HG03442 (cell line): ENCODE data around the gene ZNF574.

Experiments used
- ATAC-seq: cut with Tn5 transposase; IDR thresholded peaks from one replicate; pipeline ENCODE4 v1.9.1; 2021; ENCODE audit warnings: mild to moderate bottlenecking, moderate library complexity; ENCODE audit not compliant: unreplicated experiment

ZNF574 gene

GRCh38 chr19:42079886-42080763 lies 4.2 kb downstream of the ZNF574 start:
- ATAC-seq = no peak

- ATAC-seq = no peak
Measured at GRCh38 chr19:42080764-42081375, 4.9 kb downstream of the ZNF574 start.

GRCh38 chr19:42081584-42082203 lies 5.7 kb downstream of the ZNF574 start:
- ATAC-seq = no peak

- no peak for ATAC-seq
Measured at GRCh38 chr19:42083537-42083936, 7.6 kb downstream of the ZNF574 start.

GRCh38 chr19:42086188-42086736 lies 10.3 kb downstream of the ZNF574 start:
- ATAC-seq = no peak

GRCh38 chr19:42086770-42087550 lies 11.0 kb downstream of the ZNF574 start:
- ATAC-seq = no peak

- ATAC-seq = no peak
Measured at GRCh38 chr19:42088471-42089190, 12.7 kb downstream of the ZNF574 start.

- no peak for ATAC-seq
Measured at GRCh38 chr19:42089191-42089750, 13.3 kb downstream of the ZNF574 start.

GRCh38 chr19:42089772-42090171 lies 13.8 kb downstream of the ZNF574 start:
- no peak for ATAC-seq

GRCh38 chr19:42090672-42091071 lies 14.7 kb downstream of the ZNF574 start:
- ATAC-seq = no peak

GRCh38 chr19:42091300-42091699 lies 15.3 kb downstream of the ZNF574 start:
- no peak for ATAC-seq

- ATAC-seq = no peak
Measured at GRCh38 chr19:42091742-42092141, 15.8 kb downstream of the ZNF574 start.

- ATAC-seq = no peak
Measured at GRCh38 chr19:42092350-42092749, 16.4 kb downstream of the ZNF574 start.

GRCh38 chr19:42093505-42093904 lies 17.5 kb downstream of the ZNF574 start:
- ATAC-seq = no peak

GRCh38 chr19:42093926-42094325 lies 18.0 kb downstream of the ZNF574 start:
- no peak for ATAC-seq

GRCh38 chr19:42095142-42095813 lies 19.3 kb downstream of the ZNF574 start:
- no peak for ATAC-seq

- ATAC-seq = no peak
Measured at GRCh38 chr19:42095814-42096230, 19.9 kb downstream of the ZNF574 start.

GRCh38 chr19:42096255-42096837 lies 20.4 kb downstream of the ZNF574 start:
- no peak for ATAC-seq

- ATAC-seq = no peak
Measured at GRCh38 chr19:42097461-42097860, 21.5 kb downstream of the ZNF574 start.
